Measurements from ENCODE around the gene TAF6L.
"Not testable (repeated sequence)": the region's sequence is repeated elsewhere in the genome, so short reads cannot be mapped to it uniquely, and the experiment has no call there.

The TAF6L gene

DNA sequence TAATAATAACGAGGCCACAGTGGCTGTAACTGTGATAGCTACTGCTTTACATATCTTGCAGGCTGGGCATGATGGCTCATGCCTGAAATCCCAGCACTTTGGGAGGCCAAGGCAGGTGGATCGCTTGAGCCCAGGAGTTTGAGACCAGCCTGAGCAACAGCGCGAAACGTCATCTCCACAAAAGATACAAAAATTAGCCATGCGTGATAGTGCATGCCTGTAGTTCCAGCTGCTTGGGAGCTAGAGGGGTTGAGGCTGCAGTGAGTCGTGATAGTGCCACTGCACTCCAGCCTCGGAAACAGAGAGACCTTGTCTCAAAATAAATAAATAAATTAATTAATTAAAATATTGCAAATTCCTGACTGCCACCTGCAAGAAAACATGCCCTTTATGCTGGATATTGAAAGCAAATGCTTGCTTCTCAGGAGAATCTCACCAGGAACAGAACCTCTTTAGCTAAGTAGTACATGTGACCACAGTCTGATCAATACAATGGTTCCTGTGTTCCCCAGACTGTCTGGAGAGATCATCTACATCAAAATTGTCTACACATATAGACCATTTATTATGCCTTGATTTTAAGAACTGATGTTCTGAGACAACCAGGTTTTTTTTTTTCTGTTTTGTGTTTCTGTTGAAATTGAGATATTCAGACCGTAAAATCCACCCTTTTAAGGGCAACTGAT is 23.6 kb upstream of the TAF6L start:
- TF ChIP-seq, protein P1, sequence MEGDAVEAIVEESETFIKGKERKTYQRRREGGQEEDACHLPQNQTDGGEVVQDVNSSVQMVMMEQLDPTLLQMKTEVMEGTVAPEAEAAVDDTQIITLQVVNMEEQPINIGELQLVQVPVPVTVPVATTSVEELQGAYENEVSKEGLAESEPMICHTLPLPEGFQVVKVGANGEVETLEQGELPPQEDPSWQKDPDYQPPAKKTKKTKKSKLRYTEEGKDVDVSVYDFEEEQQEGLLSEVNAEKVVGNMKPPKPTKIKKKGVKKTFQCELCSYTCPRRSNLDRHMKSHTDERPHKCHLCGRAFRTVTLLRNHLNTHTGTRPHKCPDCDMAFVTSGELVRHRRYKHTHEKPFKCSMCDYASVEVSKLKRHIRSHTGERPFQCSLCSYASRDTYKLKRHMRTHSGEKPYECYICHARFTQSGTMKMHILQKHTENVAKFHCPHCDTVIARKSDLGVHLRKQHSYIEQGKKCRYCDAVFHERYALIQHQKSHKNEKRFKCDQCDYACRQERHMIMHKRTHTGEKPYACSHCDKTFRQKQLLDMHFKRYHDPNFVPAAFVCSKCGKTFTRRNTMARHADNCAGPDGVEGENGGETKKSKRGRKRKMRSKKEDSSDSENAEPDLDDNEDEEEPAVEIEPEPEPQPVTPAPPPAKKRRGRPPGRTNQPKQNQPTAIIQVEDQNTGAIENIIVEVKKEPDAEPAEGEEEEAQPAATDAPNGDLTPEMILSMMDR (IDR thresholded peaks at IDR 0.05; ENCODE audit: borderline replicate concordance, control extremely low read depth, extremely low read depth, insufficient read depth, missing control alignments) = no peak
- in situ Hi-C loops (cut with MboI; ENCODE audit: low sequenced_read_pairs, unreplicated experiment) = no loop called here
- no peak for DNase-seq (ENCODE audit: low spot score)

DNA sequence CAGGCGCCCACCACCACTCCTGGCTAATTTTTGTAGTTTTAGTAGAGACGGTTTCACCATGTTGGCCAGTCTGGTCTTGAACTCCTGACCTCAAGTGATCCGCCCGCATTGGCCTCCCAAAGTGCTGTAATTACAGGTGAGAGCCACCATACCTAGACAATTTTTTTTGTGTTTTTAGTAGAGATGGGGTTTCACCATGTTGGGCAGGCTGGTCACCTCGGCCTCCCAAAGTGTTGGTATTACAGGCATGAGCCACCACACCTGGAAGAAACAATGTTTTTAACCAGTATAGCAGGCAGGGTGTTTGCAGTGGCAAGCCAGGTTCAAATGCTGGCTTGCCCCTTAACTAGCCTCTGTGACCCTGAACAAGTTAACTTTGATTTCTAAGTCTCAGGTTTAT is 21.3 kb upstream of the TAF6L start:
- in situ Hi-C loops (cut with MboI; ENCODE audit: low sequenced_read_pairs, unreplicated experiment); DNase-seq (ENCODE audit: low spot score): not testable (repeated sequence)

DNA sequence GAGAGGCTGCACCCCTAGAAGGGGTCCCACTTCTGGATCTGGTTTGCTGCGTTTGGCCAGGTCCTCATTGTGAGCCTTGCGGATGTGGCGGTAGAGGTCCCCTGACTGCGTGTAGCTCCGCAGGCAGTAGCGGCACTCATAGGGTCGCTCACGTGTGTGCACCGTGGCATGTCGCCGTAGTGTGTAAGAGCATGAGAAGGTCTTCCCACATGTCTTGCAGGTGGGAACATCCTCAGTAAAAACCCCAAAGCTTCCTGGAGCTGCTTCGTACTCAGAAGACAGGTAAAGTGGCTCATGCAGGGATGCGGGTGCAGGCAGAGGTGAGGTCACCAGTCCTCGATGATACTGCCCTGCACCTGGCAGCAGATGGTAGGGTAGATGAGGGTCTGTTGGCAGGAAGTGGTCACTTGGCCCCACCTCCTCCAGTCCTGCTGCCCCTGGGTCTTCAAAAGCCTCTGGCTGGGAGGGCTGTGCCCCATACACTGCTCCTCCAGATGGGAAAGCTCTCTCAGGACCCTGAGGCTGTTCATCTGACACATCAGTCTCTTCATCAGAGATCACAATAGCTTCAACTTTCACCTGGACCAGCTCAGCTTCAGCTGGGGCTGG is 18.9 kb upstream of the TAF6L start:
- DNase-seq (ENCODE audit: low spot score) = no peak
- TF ChIP-seq, protein P1 (IDR thresholded peaks at IDR 0.05; ENCODE audit: borderline replicate concordance, control extremely low read depth, extremely low read depth, insufficient read depth, missing control alignments) = no peak
- in situ Hi-C loops (cut with MboI; ENCODE audit: low sequenced_read_pairs, unreplicated experiment) = no loop called here

DNA sequence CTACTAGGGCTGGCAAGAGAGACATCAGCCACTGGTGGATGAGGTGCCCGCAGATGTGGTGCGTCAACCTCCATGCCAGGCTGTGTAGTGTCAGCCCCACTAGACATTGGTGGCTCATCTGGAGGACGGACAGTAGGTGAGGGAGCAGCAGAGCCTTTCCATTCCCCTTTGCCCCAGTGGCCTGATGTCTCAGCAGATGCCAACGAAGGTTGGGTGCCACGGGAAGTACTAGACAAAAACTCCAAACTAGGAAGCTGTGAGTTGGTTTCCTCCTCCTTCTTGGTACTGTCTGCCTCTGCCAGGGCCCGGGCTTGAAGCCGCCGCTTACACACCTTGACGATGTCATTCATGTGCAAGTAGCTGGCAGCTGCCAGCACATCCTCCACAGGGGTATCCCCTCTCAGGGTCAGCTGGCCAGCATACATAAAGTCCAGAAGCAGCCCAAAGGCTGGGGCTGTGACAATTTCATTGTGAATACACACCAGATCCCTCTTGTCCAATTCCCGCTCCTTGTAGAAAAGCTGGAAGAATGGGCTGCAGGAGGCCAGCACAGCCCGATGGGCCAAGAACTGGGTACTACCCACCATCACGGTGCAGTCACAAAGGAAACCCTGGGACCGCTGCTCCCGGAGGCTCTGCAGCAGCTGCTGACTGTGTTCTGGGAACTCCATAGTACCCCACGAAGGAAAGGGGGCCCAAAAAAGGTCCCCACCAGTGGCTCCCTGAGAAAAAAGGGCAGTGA is 18.0 kb upstream of the TAF6L start:
- in situ Hi-C loops (cut with MboI; ENCODE audit: low sequenced_read_pairs, unreplicated experiment) = no loop called here
- no peak for DNase-seq (ENCODE audit: low spot score)
- TF ChIP-seq, protein P1 (IDR thresholded peaks at IDR 0.05; ENCODE audit: borderline replicate concordance, control extremely low read depth, extremely low read depth, insufficient read depth, missing control alignments) = no peak

DNA sequence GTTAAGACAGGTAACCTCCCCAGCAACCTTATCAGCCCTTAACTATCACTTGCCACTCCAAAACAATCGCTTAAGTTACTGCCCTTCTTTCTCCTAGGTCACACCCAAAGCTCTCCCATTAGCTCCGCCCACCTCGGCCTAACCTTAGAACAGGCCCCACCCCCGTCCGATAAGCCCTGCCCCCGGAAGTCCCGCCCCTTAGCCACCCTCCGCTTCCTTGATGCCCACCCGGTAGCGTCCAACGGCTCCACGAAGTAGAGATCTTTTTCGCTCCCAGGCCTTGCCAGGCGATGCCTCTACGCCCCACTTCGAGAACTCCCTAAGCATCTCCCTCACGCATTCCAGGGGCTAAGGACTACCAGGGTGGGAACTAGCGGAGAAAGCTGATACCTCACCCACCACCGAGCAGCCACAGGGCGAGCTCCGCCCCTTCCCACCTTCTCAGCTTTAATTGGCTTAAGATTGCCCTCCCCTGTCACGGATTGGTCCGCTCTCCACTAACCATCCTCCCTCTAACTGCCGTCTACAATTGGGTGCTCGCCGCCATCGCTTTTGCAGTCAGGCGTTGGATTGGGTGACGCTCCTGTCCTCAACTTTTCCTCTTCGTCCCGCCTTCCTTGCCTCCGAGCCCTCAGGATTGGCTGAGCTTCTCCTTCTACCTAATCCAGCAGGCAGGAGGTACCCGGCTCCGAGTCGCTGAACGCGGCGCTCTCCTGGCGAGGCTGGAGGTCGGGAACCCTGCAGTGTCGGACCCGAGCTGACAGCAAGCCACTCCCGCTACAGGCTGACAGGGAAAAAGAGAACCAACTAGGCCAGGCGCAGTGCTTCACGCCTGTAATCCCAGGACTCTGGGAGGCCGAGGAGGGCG is 17.2 kb upstream of the TAF6L start, which contains the start of gene ZBTB3:
ZBTB3 (minus strand) TSS at position 425 of the 868 bp plus-strand sequence. CDS start 496 bp downstream, outside the sequence.
- DNase-seq (ENCODE audit: low spot score) = peak; percentile 95
- in situ Hi-C loops (cut with MboI; ENCODE audit: low sequenced_read_pairs, unreplicated experiment) = no loop called here
- TF ChIP-seq, protein P1 (IDR thresholded peaks at IDR 0.05; ENCODE audit: borderline replicate concordance, control extremely low read depth, extremely low read depth, insufficient read depth, missing control alignments) = no peak

DNA sequence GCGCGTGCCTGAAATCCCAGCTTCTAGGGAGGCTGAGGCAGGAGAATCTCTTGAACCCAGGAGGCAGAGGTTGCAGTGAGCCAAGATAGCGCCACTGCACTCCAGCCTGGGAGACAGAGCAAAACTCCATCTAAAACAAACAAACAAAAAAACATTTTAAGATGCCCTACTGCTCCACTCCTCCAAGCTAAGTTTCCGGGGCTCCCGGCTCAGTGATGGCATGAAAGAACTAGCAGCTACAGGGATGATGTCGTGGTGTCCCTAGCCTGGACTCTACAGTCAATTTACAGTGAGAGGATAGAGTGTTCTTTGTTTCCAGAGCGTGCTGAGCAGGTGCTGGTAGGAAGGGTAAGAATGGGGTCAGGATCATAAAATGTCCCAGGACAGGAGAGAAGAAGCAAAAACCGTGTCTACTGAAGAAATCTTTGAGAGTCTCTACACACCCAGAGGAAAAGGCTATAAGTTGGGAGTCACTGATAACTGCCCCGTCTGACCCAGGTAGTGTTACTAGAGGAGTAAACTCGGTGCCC is 16.0 kb upstream of the TAF6L start:
- no peak for DNase-seq (ENCODE audit: low spot score)
- in situ Hi-C loops (cut with MboI; ENCODE audit: low sequenced_read_pairs, unreplicated experiment) = no loop called here
- TF ChIP-seq, protein P1 (IDR thresholded peaks at IDR 0.05; ENCODE audit: borderline replicate concordance, control extremely low read depth, extremely low read depth, insufficient read depth, missing control alignments) = no peak

Measured in GM13976 (cell line).